Cardiac fibroblast (primary cell): ENCODE data around the gene RGL4.

ENCODE experiments used
- DNase-seq, 2 donors: peaks; one replicate each; pipeline versions ENCODE4 v3.0.0 to v3.0.0-alpha.2; 2010; ENCODE audit warnings: low read depth in 2 of 2
- H3K4me3 ChIP-seq, 2 donors: replicated peaks in 1 of 2; 1 replicate in 1 of 2; 2 replicates in 1 of 2; pipeline ENCODE4 v1.5.1; 2011; ENCODE audit warnings: low read depth in 2 of 2, low read length in 2 of 2, mild to moderate bottlenecking in 2 of 2, moderate library complexity in 1 of 2
- TF ChIP-seq, protein P1 (sequence below): IDR thresholded peaks from one replicate; pipeline ENCODE4 v1.5.1; 2011; ENCODE audit warnings: low read depth, mild to moderate bottlenecking, low read length, inconsistent platforms

Gene RGL4

DNA sequence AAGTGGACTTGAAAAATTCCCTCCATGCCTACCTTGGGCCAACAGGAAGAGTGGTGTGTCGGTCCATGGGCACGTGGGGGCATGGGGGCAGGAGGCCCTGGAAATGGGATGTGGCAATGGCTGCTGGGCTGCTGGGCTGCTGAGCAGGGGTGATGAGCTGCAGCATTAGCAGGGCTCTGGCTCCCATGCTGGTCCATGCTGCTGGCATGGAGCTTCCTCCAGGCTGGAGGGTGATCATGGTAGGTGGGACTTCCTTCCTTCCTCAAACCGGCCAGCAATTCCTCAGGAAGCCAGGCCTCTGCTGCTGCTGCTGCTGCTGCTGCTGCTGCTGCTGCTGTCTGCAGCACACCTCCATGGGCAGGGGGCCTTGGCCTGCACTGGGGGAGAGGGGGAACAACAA lies 4.3 kb downstream of the RGL4 start:
- H3K4me3 ChIP-seq = no peak overlapping the region
- TF ChIP-seq, protein P1, sequence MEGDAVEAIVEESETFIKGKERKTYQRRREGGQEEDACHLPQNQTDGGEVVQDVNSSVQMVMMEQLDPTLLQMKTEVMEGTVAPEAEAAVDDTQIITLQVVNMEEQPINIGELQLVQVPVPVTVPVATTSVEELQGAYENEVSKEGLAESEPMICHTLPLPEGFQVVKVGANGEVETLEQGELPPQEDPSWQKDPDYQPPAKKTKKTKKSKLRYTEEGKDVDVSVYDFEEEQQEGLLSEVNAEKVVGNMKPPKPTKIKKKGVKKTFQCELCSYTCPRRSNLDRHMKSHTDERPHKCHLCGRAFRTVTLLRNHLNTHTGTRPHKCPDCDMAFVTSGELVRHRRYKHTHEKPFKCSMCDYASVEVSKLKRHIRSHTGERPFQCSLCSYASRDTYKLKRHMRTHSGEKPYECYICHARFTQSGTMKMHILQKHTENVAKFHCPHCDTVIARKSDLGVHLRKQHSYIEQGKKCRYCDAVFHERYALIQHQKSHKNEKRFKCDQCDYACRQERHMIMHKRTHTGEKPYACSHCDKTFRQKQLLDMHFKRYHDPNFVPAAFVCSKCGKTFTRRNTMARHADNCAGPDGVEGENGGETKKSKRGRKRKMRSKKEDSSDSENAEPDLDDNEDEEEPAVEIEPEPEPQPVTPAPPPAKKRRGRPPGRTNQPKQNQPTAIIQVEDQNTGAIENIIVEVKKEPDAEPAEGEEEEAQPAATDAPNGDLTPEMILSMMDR = no peak
- no peak for DNase-seq

DNA sequence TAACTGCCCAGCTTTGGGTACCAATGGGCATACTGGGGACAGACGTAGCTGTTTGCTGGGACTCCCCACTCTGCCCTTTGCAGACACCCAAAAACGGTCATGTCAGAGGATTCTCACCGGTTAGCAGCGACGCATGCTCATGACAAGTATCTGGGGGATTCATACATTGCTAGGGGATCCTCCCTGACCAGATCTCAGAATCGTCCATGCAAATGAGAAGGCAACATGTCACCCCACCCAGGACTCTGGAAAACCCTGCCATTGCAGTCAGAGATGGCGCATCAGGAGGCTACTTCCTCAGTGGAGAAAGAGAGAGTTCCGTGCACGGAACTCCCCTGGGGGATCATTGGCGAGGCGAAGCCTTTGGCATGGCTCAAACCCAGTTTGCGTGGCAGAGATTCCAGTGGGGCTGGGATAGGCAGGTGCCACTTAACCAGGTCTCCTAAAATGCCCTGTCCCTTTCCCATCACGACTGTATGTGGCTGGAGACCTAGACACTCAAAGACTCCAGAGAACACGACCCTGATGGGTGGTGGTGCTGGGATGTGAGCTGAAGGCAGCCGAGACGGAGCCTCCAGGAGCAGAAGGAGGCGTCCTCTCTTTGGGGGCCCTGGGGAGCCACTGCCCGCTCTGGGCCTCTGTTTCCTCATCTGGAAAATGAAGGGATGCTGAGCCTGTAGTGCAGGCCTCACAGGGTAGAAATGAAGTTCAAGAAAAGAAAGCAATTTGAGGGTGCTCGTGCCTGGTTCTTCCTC lies 4.9 kb downstream of the RGL4 start:
- H3K4me3 ChIP-seq = no peak overlapping the region
- TF ChIP-seq, protein P1 = no peak
- no peak for DNase-seq

DNA sequence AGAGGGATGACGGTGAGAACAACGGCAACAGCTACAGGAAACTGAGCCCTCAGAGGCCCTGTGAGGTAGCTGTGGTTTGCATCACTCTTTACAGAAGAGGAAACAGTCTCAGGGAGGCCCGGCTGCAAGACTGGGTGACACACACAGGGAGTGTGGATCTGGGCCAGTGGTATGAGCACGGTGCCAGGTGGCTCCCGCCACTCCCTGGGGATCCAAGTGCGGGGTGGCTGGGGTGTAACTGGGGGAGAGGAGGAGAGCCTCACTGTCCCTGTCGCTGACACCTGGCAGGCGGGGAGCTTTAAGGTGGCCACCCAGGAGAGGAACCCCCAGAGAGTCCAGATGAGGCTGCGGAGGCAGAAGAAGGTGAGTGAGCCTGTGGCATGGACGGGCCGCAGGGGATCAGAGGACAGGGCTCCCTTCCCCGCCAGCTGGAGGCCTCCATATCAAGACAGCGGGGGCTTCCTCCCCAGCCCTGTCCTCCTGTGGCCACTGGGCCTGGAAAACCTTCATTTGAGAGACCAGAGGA lies 5.6 kb downstream of the RGL4 start:
- TF ChIP-seq, protein P1 = no peak
- DNase-seq = peak; percentile 39 to 76
- H3K4me3 ChIP-seq = no peak overlapping the region

DNA sequence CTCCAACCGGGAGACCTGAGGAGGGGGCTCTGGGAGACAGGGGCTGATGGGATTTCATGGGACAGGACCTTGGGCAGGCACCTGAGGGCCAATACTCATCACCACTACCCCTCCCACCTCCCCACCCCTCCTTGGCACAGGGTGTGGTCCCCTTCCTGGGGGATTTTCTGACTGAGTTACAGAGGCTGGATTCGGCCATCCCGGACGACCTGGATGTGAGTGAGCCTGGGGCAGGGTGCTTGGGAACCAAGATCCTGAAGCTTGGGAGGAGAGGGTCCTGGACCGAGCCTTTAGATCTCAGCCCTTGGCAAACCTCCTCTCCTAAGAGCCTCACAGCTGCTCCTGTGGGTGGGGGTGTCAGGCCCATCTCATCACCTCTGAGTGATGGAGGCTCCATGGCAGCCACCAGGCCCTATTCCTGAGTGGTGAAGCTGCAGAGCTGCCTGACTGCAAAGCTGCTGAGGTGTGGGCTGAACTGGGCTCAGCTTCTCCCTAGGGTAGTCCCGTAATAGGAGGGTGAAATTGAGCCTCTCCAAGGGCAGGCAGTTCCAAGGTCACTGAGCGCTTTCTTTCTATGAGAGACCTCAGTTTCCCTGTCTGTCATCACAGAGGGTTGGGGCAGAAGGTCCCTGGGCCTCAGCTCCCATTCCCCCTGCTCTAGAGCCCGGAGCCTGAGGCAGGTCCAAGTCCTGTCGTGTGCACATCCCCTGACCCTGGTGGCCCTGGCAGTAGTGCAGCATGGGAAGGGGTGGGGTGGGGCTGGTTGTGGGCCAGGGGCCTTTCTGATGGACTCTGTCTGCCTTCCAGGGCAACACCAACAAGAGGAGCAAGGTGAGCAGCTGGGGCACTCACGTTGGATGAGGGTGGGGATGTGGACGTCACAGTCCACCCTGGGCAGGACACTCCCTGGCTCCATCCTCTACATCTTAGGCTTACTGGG lies 6.5 kb downstream of the RGL4 start:
- TF ChIP-seq, protein P1 = no peak
- no peak overlapping the region for H3K4me3 ChIP-seq
- no peak for DNase-seq

DNA sequence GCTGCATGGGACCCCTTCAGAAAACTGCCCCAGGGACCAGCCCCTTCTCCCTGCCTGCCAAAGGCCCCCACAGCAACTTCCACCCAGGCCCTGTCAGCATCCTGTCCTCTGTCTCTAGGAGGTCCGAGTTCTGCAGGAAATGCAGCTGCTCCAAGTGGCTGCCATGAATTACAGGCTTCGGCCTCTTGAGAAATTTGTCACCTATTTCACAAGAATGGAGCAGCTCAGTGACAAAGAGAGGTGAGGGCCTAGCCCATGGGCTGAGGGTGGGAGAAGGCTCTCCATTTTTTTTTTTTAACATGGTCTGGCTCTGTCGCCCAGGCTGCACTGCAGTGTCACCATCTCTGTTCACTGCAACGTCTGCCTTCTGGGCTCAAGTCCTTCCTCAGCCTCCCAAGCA lies 7.3 kb downstream of the RGL4 start:
- TF ChIP-seq, protein P1 = no peak
- no peak overlapping the region for H3K4me3 ChIP-seq
- no peak for DNase-seq

DNA sequence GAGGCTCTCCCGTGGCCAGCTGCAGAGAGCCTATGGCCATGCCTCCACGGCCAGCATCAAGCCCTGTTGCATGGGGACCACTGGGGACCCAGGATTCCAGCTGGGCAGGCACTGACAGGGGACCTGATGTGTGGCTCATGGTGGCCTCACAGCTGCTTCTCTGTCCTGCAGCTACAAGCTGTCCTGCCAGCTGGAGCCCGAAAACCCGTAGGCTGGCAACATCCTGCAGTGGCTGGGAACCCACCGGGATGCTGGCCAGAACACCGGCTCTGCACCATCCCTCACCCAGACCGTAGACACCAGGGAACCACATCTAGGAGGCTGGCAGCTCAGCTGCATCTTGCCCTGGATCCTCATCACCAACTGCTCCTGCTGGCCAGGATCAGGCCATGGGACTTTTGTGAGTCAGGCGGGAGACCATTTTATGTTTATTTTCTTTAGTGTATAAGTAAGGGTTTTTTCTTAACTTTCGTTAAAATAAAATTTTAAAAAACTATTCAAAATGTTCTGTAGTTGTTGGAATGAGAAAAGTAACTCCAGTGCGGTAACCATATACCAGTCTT lies 7.9 kb downstream of the RGL4 start:
- TF ChIP-seq, protein P1 = no peak
- no peak for DNase-seq
- H3K4me3 ChIP-seq = no peak overlapping the region
